Prostate gland (tissue), 2 donors: ENCODE measurements around the gene C16orf74.

Source experiments
- CTCF ChIP-seq, 4 experiments: fragments of 200-600 bp in 2 of 4; fragments of 450-650 bp in 2 of 4; sonication (generic) in 2 of 4; IDR thresholded peaks; 1 replicate in 3 of 4; 2 replicates in 1 of 4; pipeline ENCODE4 v1.5.1; 2016 to 2019; ENCODE audit warnings: antibody characterized with exemption in 4 of 4, mild to moderate bottlenecking in 2 of 4, moderate library complexity in 2 of 4
- POLR2A ChIP-seq: fragments of 450-650 bp; IDR thresholded peaks from one replicate; pipeline ENCODE4 v1.6.1; 2016; ENCODE audit warnings: antibody characterized with exemption, mild to moderate bottlenecking
- POLR2AphosphoS5 ChIP-seq: sonication (generic); formaldehyde crosslinking; IDR thresholded peaks from one replicate; pipeline ENCODE4 v1.6.1; 2017; ENCODE audit warnings: antibody characterized with exemption

GRCh38 chr16:85683363-85683762 is 67.5 kb downstream of the C16orf74 start:
- TF ChIP-seq CTCF (IDR thresholded peaks at IDR 0.05) (no peak), POLR2A (no peak), POLR2AphosphoS5 (no peak)
